NCI-H2107 treated with DMSO at 0.1 percent for 48 hours (cell line): ENCODE data around the gene SCGB1C2.
"Not testable (repeated sequence)": the region's sequence is repeated elsewhere in the genome, so short reads cannot be mapped to it uniquely, and the experiment has no call there.

Experiments
- DNase-seq: peaks from one replicate; lab custom pipeline; 2025; ENCODE audit not compliant: unreplicated experiment; lab: John Stamatoyannopoulos, UW

The SCGB1C2 gene

GRCh38 chr17:137166-137807 lies at the start of gene SCGB1C2:
Gene SCGB1C2, plus strand, starts transcription at chr17:137569. Its CDS starts 22 bp downstream, at chr17:137591.
- not testable (repeated sequence) for DNase-seq

GRCh38 chr17:113111-113510 lies 24.3 kb upstream of the SCGB1C2 start:
- DNase-seq = not testable (repeated sequence)

- not testable (repeated sequence) for DNase-seq
Measured at GRCh38 chr17:118339-118917, 18.9 kb upstream of the SCGB1C2 start.

- not testable (repeated sequence) for DNase-seq
Measured at GRCh38 chr17:133932-134331, 3.4 kb upstream of the SCGB1C2 start.

- DNase-seq = not testable (repeated sequence)
Measured at GRCh38 chr17:134332-134785, 3.0 kb upstream of the SCGB1C2 start.

- not testable (repeated sequence) for DNase-seq
Measured at GRCh38 chr17:135022-135421, 2.3 kb upstream of the SCGB1C2 start.

GRCh38 chr17:135895-136294 lies 1.5 kb upstream of the SCGB1C2 start:
- DNase-seq = not testable (repeated sequence)

- not testable (repeated sequence) for DNase-seq
Measured at GRCh38 chr17:136531-136930, 838 bp upstream of the SCGB1C2 start.

- DNase-seq = not testable (repeated sequence)
Measured at GRCh38 chr17:139401-140205, 2.2 kb downstream of the SCGB1C2 start.

- no peak for DNase-seq
Measured at GRCh38 chr17:142102-142661, 4.8 kb downstream of the SCGB1C2 start.

GRCh38 chr17:142876-143784 lies 5.8 kb downstream of the SCGB1C2 start:
- DNase-seq = no peak

- DNase-seq = peak; percentile 19
Measured at GRCh38 chr17:143785-144281, 6.5 kb downstream of the SCGB1C2 start.

- DNase-seq = no peak
Measured at GRCh38 chr17:144936-145670, 7.7 kb downstream of the SCGB1C2 start.

- no peak for DNase-seq
Measured at GRCh38 chr17:145671-146541, 8.5 kb downstream of the SCGB1C2 start.

- DNase-seq = no peak
Measured at GRCh38 chr17:146546-146945, 9.2 kb downstream of the SCGB1C2 start.

GRCh38 chr17:146983-147761 lies 9.8 kb downstream of the SCGB1C2 start:
- no peak for DNase-seq

- DNase-seq = no peak
Measured at GRCh38 chr17:147796-148740, 10.7 kb downstream of the SCGB1C2 start.
